Activated CD8-positive, alpha-beta memory T cell treated with anti-CD3 and anti-CD28 coated beads, Interleukin-2, amount 50 U/mL, for 4 hours (primary cell): Measurements from ENCODE around the gene MAMDC2.

ENCODE experiments used
- DNase-seq: peaks from one replicate; pipeline ENCODE4 v3.0.0-alpha.2; 2020

The MAMDC2 gene

GRCh38 chr9:70040376-70040903 is 3.2 kb upstream of the MAMDC2 start:
- DNase-seq, result no peak

DNA sequence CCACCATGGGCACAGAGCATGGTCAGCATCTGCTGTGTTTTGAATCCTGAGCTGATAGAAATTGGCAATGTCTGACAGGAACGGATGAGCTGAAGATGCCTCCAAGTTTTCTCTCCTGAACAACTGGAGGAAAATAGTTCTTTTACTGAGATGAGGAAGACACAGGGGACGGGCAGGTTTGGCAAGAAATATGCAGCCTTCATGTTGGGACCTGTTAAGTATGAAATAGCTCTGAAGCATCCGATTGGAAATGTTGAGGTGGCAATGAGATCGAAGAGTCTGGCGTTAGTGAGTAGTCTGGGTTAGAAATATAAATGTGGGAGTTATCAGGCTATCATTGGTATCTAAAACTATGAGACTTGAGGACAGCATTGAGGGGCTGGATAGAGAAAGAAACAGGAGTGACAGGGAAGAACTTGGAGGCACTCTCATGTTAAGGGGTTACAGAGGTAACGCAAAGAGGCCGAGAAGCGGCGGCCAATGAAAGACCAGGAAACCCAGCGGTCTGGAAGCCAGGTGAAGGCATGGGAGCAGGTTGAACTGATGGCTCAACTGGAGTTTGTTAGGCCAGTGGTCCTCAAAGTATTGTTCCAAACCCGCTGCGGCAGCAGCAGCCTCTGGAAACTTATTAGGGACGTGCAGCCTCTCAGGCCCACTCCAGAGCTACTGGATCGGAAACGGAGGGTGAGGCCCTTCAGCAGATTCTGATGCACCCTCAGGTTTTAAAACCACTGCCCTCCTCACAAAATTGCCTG is 1.0 kb upstream of the MAMDC2 start:
- DNase-seq, result no peak

- no peak for DNase-seq
These were observed 363 bp upstream of the MAMDC2 start for GRCh38 chr9:70043285-70043684.

DNA sequence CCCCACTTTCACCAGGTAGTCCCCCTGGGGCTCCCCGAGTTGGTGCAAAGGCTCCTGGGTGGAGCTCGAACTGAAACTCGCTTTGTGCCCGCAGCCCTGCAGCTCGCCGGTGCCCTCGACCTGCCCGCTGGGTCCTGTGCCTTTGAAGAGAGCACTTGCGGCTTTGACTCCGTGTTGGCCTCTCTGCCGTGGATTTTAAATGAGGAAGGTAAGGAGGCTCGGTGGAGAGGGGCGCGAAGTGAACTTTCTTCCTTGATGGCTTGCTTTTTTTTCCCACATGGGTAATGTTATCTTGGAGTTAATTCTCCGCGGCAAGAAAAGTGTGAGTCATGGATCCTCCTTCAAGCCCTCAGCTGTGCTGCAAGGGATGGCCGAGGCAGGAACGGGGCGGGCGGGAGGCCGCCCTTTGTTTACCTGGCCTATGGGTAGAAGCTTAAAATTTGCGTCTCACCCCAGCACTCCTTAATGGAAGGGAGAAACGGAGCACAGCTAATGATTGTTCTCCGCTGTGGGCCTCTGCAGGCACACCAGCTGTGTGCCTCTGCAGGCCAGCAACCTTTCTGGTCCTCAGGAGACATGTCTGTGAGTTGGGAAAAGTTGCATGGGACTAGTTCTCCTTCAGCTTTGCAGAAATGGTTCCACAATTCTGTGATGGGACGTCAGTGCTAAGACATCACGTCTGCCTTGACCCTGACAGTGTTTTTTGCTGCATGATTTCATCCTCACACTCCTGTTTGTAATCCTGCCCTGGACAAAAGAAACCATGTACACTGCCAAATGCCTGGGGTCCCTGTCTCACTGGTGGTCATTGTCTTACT is 1.1 kb downstream of the MAMDC2 start:
- no peak for DNase-seq

DNA sequence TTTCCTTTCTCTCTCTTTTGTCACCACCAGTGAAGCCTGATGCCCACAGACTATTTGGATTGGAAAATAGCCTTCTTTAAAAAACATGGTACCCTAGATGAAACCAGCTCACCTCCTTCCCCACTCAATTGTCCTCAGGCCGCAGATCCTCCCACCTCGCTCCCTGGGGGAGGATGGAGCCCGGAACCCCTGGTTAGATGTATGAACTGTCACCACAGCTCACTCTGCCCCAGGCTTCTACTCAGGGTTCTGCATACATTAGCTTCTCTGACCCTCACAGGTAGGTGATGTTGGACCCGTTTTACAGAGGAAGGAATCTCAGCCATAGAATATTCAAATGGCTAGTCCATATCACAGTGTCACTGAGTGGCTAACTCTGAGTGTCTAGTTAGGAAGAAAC is 1.8 kb downstream of the MAMDC2 start:
- DNase-seq, result no peak

DNA sequence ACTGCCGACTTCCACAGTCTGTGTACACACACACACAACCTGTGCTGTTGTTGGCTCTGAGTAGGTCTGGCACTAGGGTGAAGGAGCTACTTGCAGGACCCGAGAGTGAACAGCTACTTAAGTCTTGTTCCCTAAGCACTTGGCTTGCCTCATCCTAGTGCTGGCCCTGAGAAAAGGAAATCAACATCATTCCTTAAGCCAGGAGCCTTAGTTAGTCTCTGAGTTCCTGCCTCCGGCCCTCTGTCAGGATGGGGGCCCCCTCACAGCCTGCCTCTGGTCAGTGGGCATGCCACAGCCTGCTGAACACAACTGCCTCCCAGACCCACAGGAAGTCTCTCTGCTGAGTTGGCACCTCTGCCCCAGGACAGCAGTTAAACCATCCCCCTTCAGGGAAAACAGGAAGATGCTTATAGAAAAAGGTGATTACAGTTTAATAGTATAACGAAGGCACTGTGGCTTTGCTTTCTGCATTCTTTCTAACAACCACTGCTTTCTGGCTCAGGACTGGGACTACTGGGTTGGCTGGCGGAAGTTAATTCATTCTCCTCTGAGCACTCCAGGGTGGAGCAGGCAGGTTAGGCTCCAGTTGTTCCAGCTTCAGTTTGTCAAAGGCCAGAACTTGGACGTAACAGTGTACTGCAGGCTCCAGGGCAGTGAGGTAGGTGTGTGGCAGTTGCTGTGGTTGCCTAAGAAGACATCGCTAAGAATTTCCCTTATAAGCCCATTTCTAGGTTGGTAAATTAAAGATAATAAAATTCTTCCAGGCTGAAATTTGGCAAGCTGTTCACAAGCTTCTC is 2.8 kb downstream of the MAMDC2 start:
- no peak for DNase-seq

GRCh38 chr9:70049236-70049635 is 5.6 kb downstream of the MAMDC2 start:
- DNase-seq, result no peak

GRCh38 chr9:70049672-70050271 is 6.1 kb downstream of the MAMDC2 start:
- DNase-seq, result no peak

- DNase-seq, result no peak
These were observed 9.1 kb downstream of the MAMDC2 start for GRCh38 chr9:70052768-70053167.

DNA sequence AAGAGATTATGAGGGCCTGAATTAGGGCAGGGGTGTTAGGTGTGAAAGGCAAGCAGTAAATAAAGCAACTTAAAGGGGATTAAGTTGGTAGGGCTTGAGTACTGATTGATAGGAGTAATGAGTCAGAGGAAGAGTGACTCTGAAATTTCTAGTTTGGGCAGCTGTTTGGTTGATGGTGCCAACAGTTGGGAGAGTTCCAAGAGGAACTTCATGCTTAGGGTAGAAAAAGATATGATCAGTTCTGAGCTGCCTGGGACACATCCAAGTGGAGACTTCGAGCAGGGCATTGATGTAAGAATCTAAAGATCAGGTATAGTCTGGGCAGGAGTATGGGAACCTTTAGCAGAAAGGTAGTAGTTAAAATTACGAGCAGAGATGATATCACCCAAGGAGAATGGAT is 10.2 kb downstream of the MAMDC2 start:
- no peak for DNase-seq

DNA sequence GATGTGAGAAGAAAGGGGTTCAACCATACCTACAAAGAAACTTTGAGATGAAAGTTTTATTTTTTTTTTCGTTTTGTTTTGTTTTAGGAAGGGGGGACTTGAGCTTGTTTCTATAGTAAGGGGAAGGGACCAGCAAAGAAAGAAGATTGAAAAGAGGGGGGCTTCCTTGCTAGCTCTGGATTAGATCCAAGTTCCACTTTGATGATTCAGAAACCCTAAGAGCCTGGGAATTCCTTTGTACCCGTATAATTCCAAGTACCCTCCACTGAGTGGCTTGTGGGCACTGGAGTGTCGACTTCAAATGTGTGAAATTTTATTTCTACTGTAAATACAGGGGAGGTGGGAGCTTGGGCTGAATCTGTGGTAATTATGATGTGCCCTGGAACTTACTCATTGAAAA is 10.9 kb downstream of the MAMDC2 start:
- DNase-seq, result no peak

DNA sequence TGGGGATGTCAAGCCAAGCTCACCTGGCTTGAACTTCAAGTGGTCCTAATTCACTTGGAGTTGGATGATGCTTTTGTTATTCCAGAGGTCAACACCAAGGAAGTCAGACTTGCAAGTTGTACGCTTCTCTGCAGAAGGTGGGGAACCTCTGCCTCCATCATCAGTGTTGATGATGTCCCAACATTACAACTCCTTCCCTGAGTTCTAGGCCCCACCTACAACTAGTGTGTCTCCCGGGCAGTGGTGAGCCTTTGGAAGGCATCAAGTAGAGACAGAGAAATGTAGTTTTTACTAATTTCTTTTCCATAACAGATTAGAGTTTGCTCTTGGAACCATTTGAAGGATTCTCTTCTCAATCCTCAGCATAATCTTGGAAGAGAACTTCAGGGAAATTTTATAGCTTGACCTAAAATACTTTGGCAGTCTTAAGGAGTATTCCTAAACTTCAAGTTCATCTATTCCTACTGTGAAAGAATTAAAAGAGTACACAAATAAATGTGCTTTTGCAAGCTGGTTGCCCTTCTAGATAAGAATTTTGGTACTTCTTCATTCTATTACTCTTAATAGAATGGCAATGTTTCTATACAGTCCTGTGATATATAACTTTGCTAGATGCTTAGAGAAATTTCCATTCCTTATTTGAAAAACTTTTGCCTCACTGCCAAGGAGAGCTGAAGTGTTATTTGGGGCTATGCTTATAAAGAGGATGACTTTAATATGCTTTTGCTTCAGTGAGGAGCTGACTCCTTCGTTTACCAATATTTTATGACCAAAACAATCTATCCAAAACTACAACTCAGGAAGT is 12.0 kb downstream of the MAMDC2 start:
- no peak for DNase-seq

DNA sequence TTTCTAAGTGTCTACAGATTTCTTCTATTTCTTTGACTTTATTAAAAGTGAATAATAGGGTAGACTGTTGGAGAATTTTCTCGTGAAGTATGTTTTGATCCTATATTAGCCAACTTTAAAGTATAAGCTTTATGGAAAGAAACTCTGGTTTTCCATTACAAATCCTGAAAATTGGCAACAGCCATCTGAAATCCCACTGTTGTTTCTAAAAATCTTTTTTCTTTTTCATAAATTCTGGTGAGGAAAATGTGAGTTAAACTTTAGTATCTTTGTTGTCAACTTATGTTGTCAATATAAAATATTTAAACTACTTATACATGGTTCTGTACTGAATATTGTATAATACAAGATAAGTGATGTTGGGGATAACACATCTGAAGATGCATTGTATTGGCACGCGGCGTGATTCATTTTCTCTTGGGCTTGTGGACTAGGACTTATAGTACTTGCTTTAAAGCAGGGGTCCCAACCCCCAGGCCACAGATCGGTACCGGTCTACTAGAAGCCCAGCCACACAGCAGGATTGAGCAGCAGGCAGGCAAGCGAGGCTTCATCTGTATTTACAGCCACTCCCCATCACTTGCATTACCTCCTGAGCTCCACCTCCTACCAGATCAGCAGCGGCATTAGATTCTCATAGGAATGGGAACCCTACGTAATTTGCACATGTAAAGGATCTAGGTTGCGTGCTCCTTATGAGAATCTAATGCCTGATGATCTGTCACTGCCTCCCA is 12.7 kb downstream of the MAMDC2 start:
- DNase-seq, result no peak

GRCh38 chr9:70058569-70059116 is 15.0 kb downstream of the MAMDC2 start:
- DNase-seq, result no peak

GRCh38 chr9:70060148-70060882 is 16.7 kb downstream of the MAMDC2 start:
- DNase-seq, result no peak

DNA sequence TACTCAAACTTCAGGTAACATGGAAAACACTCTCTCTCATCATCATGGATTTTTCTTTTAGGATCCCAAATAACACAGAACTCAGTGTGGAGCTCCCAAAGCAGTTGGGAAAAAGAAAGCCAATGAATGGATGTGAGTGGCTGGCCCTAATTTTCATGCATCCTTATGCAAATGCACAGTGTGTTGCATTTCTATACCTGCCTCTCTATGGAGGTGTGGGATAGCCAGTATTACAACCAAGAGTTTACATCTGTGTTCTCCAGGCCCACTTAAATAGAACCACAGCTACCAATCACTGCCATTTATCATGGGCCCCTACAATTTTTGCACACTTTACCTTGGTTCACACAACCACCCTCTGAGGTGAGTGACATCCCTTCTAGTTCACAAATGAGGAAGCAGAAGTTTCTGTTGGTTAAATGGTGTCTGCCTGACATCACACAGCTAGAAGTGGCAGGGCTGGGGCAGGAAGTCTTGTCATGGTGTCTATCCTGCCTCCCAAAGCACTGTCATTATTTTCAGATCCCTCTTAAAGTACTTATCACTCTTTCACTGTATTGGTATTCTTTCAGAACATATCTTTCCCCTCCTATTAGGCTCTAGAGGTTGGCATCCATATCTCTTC is 17.3 kb downstream of the MAMDC2 start:
- no peak for DNase-seq

DNA sequence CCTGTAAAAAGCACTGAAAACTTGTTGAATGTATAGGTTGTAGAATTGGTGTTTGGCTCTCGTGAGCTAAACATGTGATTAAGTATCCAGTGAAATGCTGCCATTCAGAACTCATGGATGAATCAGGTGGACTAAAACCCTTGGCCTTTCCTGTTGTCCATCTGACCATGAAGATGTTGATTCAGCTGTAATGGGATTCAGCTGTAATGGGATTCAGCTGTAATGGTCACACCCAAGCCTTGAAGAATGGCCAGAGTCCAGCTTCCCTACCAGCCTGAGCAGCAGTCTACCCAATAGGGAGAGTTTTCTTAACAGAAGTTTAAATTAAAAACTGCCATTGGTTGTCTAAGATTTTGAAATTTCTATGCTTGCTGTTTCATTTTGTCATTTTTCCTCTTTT is 18.1 kb downstream of the MAMDC2 start:
- no peak for DNase-seq

DNA sequence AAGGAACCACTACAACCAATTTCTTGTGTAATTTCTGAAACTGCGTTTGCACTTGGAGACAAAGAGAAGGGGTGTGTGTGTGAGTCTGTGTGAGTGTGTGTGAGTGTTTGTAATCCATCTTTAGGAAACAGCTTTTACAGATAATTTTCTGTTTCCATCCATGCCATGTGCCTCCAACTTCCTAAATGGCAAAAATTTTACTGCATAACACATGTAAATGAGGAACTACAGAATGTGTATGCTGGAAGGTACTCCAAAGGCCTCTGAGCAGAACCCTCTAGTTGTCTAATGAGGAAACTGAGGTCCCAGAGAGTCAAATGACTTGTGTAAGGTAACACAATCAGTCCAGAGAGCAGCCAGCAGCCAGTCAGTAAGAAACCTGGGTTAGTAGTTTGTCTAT is 20.8 kb downstream of the MAMDC2 start:
- no peak for DNase-seq

GRCh38 chr9:70065572-70065971 is 21.9 kb downstream of the MAMDC2 start:
- no peak for DNase-seq

- no peak for DNase-seq
These were observed 22.8 kb downstream of the MAMDC2 start for GRCh38 chr9:70066418-70066817.
